K562 (cell line): Measurements from ENCODE around the gene GABARAP. TPM values are rescaled to one million over a fixed set of nuclear protein-coding genes. Genes with fewer than 3 reads are reported as not detected.

ENCODE experiments used
- EGR1 ChIP-seq: fragments of 450-650 bp; conservative IDR thresholded peaks from 2 replicates; pipeline ENCODE4 v1.6.1; 2017; ENCODE audit warnings: mild to moderate bottlenecking
- HDAC8 ChIP-seq: fragments of 450-650 bp; IDR thresholded peaks from 2 replicates; pipeline ENCODE4 v1.6.1; 2016; ENCODE audit warnings: mild to moderate bottlenecking, missing genetic modification characterization, moderate library complexity, missing compliant biosample characterization
- HMGN3 ChIP-seq: IDR thresholded peaks from 2 replicates; pipeline ENCODE4 v1.6.1; 2011; ENCODE audit warnings: borderline replicate concordance, low read depth, mild to moderate bottlenecking, mixed read lengths, low read length; ENCODE audit not compliant: insufficient read length; ENCODE audit errors: extremely low read depth
- MAFK ChIP-seq: IDR thresholded peaks from 2 replicates; pipeline ENCODE4 v1.6.1; 2011; ENCODE audit warnings: low read length, improper control_type of control experiment
- MTA2 ChIP-seq: fragments of 450-650 bp; IDR thresholded peaks from 2 replicates; pipeline ENCODE4 v1.6.1; 2016; ENCODE audit warnings: low read depth
- MYBL2 ChIP-seq, 2 experiments: fragments of 450-650 bp in 1 of 2; sonication (generic) in 1 of 2; formaldehyde crosslinking in 1 of 2; IDR thresholded peaks; 2 replicates each; pipeline versions ENCODE4 v1.6.1 to v1.8.1; 2017 to 2022; ENCODE audit warnings: borderline replicate concordance in 1 of 2, inconsistent platforms in 1 of 2, low read depth in 1 of 2, mild to moderate bottlenecking in 1 of 2, missing genetic modification reagents in 1 of 2, moderate library complexity in 1 of 2
- NR2F6 ChIP-seq: fragments of 450-650 bp; formaldehyde crosslinking; IDR thresholded peaks from 2 replicates; pipeline ENCODE4 v1.4.0; 2020; ENCODE audit warnings: mild to moderate bottlenecking
- RB1 ChIP-seq: fragments of 450-650 bp; IDR thresholded peaks from 2 replicates; pipeline ENCODE4 v1.6.1; 2017; ENCODE audit warnings: low read depth, mild to moderate bottlenecking
- RBFOX2 ChIP-seq: fragments of 200-400 bp; formaldehyde crosslinking; IDR thresholded peaks from 2 replicates; pipeline ENCODE4 v1.6.1; 2017; ENCODE audit warnings: low read depth, mild to moderate bottlenecking, low read length, moderate library complexity
- RBM34 ChIP-seq: fragments of 200-400 bp; formaldehyde crosslinking; IDR thresholded peaks from 2 replicates; pipeline ENCODE4 v1.6.1; 2018; ENCODE audit warnings: low read length, borderline replicate concordance; ENCODE audit not compliant: insufficient read depth
- SIN3A ChIP-seq, 2 experiments: fragments of 150-350 bp in 1 of 2; IDR thresholded peaks; 2 replicates each; pipeline ENCODE4 v1.6.1; 2011 to 2016; ENCODE audit warnings: borderline replicate concordance in 2 of 2, low read depth in 2 of 2, low read length in 2 of 2, mild to moderate bottlenecking in 2 of 2, moderate library complexity in 2 of 2; ENCODE audit not compliant: control insufficient read depth in 1 of 2
- TEAD1 ChIP-seq, 2 experiments: fragments of 450-650 bp in 1 of 2; sonication (generic) in 1 of 2; formaldehyde crosslinking; IDR thresholded peaks; 2 replicates each; pipeline versions ENCODE4 v1.4.0 to v1.8.0; 2020 to 2022; ENCODE audit warnings: mild to moderate bottlenecking in 2 of 2, missing genetic modification reagents in 1 of 2
- ZFPM2 ChIP-seq: fragments of 250-450 bp; sonication (Bioruptor Pico); IDR thresholded peaks from 2 replicates; pipeline ENCODE4 v1.5.1; 2022; ENCODE audit warnings: mild to moderate bottlenecking
- ZNF282 ChIP-seq: sonication (generic); formaldehyde crosslinking; IDR thresholded peaks from 2 replicates; pipeline ENCODE4 v1.8.1; 2023; ENCODE audit warnings: missing genetic modification reagents
- ZNF398 ChIP-seq: fragments of 250-450 bp; sonication (Bioruptor Pico); IDR thresholded peaks from 2 replicates; pipeline ENCODE4 v1.8.0; 2021; ENCODE audit warnings: moderate library complexity, mild to moderate bottlenecking, inconsistent platforms
- ZNF668 ChIP-seq: fragments of 250-450 bp; sonication (Bioruptor Pico); IDR thresholded peaks from 2 replicates; pipeline ENCODE4 v1.8.0; 2022; ENCODE audit warnings: mild to moderate bottlenecking, inconsistent platforms
- polyA plus RNA-seq, 8 experiments: library from polyadenylated mRNA; depleted of rRNA in 4 of 8; stranded (reverse) in 5 of 8; unstranded in 3 of 8; fragments of >200 nt; fragmentation: Nextera tagmentation in 2 of 8; fragmentation: Illumina TruSeq in 1 of 8; extraction: Ambion mirVana in 2 of 8; extraction: Trizol in 1 of 8; gene quantifications; 2 replicates each; pipeline versions ENCODE4 v1.2.1 to v1.2.3, GENCODE V29; 2011 to 2014; ENCODE audit warnings: inconsistent platforms in 1 of 8, missing spikeins in 1 of 8
- total RNA-seq, 7 experiments: library from RNA; depleted of rRNA in 6 of 7; stranded (reverse); fragments of >200 nt in 6 of 7; fragmentation: Illumina TruSeq in 2 of 7; extraction: Trizol in 2 of 7; gene quantifications; 2 replicates each; pipeline versions ENCODE4 v1.2.1 to v1.2.3, GENCODE V29; 2011 to 2021; ENCODE audit warnings: low replicate concordance in 1 of 7
- TF ChIP-seq, protein P1 (sequence below): IDR thresholded peaks from 2 replicates; pipeline ENCODE4 v1.6.1; 2016; ENCODE audit warnings: missing genetic modification characterization, missing compliant biosample characterization
- TF ChIP-seq, protein P2 (sequence below): sonication (generic); formaldehyde crosslinking; IDR thresholded peaks from 2 replicates; pipeline ENCODE4 v1.9.0; 2022; ENCODE audit warnings: mild to moderate bottlenecking, missing genetic modification reagents
- TF ChIP-seq, protein P3 (sequence below): IDR thresholded peaks from 3 replicates; pipeline ENCODE4 v1.6.1; 2011; ENCODE audit warnings: borderline replicate concordance, mild to moderate bottlenecking; ENCODE audit not compliant: insufficient read length, insufficient read depth
- TF ChIP-seq, protein P4 (sequence below): fragments of 450-650 bp; formaldehyde crosslinking; IDR thresholded peaks from 2 replicates; pipeline ENCODE4 v1.4.0; 2022; ENCODE audit warnings: missing genetic modification characterization

The GABARAP gene
- total and polyA plus RNA-seq, 9 of the 15 experiments (the other 6 are each of a cell fraction or from before 2014, with no cell fraction given): 47.5 to 373 (median 152) TPM

DNA sequence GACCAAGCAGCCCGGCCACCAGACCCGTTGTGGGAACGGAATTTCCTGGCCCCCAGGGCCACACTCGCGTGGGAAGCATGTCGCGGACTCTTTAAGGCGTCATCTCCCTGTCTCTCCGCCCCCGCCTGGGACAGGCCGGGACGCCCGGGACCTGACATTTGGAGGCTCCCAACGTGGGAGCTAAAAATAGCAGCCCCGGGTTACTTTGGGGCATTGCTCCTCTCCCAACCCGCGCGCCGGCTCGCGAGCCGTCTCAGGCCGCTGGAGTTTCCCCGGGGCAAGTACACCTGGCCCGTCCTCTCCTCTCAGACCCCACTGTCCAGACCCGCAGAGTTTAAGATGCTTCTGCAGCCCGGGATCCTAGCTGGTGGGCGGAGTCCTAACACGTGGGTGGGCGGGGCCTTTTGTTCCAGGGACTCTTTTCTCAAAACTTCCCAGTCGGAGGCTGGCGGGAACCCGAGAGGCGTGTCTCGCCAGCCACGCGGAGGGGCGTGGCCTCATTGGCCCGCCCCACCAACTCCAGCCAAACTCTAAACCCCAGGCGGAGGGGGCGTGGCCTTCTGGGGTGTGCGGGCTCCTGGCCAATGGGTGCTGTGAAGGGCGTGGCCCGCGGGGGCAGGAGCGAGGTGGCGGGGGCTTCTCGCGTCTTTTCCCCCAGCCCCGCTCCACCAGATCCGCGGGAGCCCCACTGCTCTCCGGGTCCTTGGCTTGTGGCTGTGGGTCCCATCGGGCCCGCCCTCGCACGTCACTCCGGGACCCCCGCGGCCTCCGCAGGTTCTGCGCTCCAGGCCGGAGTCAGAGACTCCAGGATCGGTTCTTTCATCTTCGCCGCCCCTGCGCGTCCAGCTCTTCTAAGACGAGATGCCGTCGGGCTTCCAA is 39.1 kb upstream of the GABARAP start, which contains the start of gene SLC2A4 (continued):
- TF ChIP-seq, protein P1, sequence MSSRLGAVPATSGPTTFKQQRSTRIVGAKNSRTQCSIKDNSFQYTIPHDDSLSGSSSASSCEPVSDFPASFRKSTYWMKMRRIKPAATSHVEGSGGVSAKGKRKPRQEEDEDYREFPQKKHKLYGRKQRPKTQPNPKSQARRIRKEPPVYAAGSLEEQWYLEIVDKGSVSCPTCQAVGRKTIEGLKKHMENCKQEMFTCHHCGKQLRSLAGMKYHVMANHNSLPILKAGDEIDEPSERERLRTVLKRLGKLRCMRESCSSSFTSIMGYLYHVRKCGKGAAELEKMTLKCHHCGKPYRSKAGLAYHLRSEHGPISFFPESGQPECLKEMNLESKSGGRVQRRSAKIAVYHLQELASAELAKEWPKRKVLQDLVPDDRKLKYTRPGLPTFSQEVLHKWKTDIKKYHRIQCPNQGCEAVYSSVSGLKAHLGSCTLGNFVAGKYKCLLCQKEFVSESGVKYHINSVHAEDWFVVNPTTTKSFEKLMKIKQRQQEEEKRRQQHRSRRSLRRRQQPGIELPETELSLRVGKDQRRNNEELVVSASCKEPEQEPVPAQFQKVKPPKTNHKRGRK (tag): no peak
- 0 out of 2 replicates have a peak, but pooled peaks have one; percentile 57 for TF ChIP-seq ZFPM2
- TF ChIP-seq RB1: peak; percentile 16; the same call in 1 of the 2 replicates
- TF ChIP-seq EGR1: peak; percentile 70
- peak; percentile 45 for TF ChIP-seq HMGN3
- TF ChIP-seq MTA2: no peak
- TF ChIP-seq, protein P2, sequence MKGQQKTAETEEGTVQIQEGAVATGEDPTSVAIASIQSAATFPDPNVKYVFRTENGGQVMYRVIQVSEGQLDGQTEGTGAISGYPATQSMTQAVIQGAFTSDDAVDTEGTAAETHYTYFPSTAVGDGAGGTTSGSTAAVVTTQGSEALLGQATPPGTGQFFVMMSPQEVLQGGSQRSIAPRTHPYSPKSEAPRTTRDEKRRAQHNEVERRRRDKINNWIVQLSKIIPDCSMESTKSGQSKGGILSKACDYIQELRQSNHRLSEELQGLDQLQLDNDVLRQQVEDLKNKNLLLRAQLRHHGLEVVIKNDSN (CRISPR knock-in tag): peak; percentile 46; the same call in 1 of the 2 replicates
- no peak for TF ChIP-seq NR2F6 (CRISPR knock-in tag)
- no peak for TF ChIP-seq ZNF668 (CRISPR knock-in tag)
- TF ChIP-seq MYBL2 (IDR thresholded peaks at IDR 0.05; ENCODE audit: low read depth): no peak
- no peak for TF ChIP-seq MYBL2 (CRISPR knock-in tag; IDR thresholded peaks at IDR 0.05; ENCODE audit: borderline replicate concordance)
- TF ChIP-seq SIN3A (IDR thresholded peaks at IDR 0.05; ENCODE audit: borderline replicate concordance in 2 of 2, control insufficient read depth in 1 of 2, low read depth in 2 of 2, low read length in 2 of 2): peak; percentile 80; a peak in 2 of 4 replicates
- no peak for TF ChIP-seq MAFK
- TF ChIP-seq, protein P3, sequence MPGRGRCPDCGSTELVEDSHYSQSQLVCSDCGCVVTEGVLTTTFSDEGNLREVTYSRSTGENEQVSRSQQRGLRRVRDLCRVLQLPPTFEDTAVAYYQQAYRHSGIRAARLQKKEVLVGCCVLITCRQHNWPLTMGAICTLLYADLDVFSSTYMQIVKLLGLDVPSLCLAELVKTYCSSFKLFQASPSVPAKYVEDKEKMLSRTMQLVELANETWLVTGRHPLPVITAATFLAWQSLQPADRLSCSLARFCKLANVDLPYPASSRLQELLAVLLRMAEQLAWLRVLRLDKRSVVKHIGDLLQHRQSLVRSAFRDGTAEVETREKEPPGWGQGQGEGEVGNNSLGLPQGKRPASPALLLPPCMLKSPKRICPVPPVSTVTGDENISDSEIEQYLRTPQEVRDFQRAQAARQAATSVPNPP: no peak
- TF ChIP-seq RBFOX2: peak; percentile 56
- no peak for TF ChIP-seq RBM34
- TF ChIP-seq, protein P4, sequence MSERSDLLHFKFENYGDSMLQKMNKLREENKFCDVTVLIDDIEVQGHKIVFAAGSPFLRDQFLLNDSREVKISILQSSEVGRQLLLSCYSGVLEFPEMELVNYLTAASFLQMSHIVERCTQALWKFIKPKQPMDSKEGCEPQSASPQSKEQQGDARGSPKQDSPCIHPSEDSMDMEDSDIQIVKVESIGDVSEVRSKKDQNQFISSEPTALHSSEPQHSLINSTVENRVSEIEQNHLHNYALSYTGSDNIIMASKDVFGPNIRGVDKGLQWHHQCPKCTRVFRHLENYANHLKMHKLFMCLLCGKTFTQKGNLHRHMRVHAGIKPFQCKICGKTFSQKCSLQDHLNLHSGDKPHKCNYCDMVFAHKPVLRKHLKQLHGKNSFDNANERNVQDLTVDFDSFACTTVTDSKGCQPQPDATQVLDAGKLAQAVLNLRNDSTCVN (CRISPR knock-in tag): no peak
- TF ChIP-seq ZNF398 (CRISPR knock-in tag): no peak
- TF ChIP-seq ZNF282 (CRISPR knock-in tag): no peak
- TF ChIP-seq TEAD1 (CRISPR knock-in tag; IDR thresholded peaks at IDR 0.05): no peak
- TF ChIP-seq HDAC8 (tag): no peak
